WTC11 (cell line): ENCODE data around the gene CEP250. TPM values are rescaled to one million over a fixed set of nuclear protein-coding genes. Genes with fewer than 3 reads are reported as not detected.

Source experiments
- ATAC-seq: fragments of 200-7000 bp; cut with Tn5 transposase; 2 replicates; pipeline ENCODE4 v1.10.0; 2021; ENCODE audit warnings: mild to moderate bottlenecking, moderate library complexity
- CTCF ChIA-PET: fragments of 300-600 bp; sonication (Branson Sonifier 250); formaldehyde crosslinking; loops from one replicate; lab custom pipeline; 2021; ENCODE audit warnings: antibody characterized with exemption; lab: Charles Lee
- POLR2A ChIA-PET: fragments of 350-600 bp; sonication (Branson Sonifier 250); formaldehyde crosslinking; loops from one replicate; lab custom pipeline; 2021; ENCODE audit warnings: antibody characterized with exemption; lab: Charles Lee
- DNase-seq: peaks from one replicate; pipeline ENCODE4 v3.0.0; 2021; ENCODE audit warnings: low spot score
- H3K27ac Mint-ChIP-seq: 2 replicates; pipeline ENCODE4 v1.8.0; 2021; ENCODE audit warnings: mixed read lengths
- H3K27me3 Mint-ChIP-seq: 2 replicates; pipeline ENCODE4 v1.8.0; 2021; ENCODE audit warnings: low read depth, mild to moderate bottlenecking, moderate library complexity, mixed read lengths
- H3K36me3 Mint-ChIP-seq: 2 replicates; pipeline ENCODE4 v1.8.0; 2021; ENCODE audit warnings: mixed read lengths
- H3K4me1 Mint-ChIP-seq: 2 replicates; pipeline ENCODE4 v1.8.0; 2022; ENCODE audit warnings: mixed read lengths
- H3K4me3 Mint-ChIP-seq: 2 replicates; pipeline ENCODE4 v1.8.0; 2021; ENCODE audit warnings: mild to moderate bottlenecking, moderate library complexity, mixed read lengths
- H3K9me3 Mint-ChIP-seq: 2 replicates; pipeline ENCODE4 v1.8.0; 2021; ENCODE audit warnings: mixed read lengths
- ATF3 ChIP-seq: sonication (generic); formaldehyde crosslinking; conservative IDR thresholded peaks from 2 replicates; pipeline ENCODE4 v1.8.1; 2022; ENCODE audit warnings: mild to moderate bottlenecking, missing genetic modification reagents
- CREB1 ChIP-seq: sonication (generic); formaldehyde crosslinking; IDR thresholded peaks from 2 replicates; pipeline ENCODE4 v1.8.0; 2023; ENCODE audit warnings: mild to moderate bottlenecking, missing genetic modification reagents
- ETV6 ChIP-seq: sonication (generic); formaldehyde crosslinking; IDR thresholded peaks from 2 replicates; pipeline ENCODE4 v1.8.1; 2022; ENCODE audit warnings: mild to moderate bottlenecking, missing genetic modification reagents
- FOXK1 ChIP-seq: sonication (generic); formaldehyde crosslinking; IDR thresholded peaks from 2 replicates; pipeline ENCODE4 v1.8.0; 2022; ENCODE audit warnings: mild to moderate bottlenecking, moderate library complexity, missing genetic modification reagents
- GABPB1 ChIP-seq: sonication (generic); formaldehyde crosslinking; IDR thresholded peaks from 2 replicates; pipeline ENCODE4 v1.8.1; 2023; ENCODE audit warnings: mild to moderate bottlenecking, missing genetic modification reagents
- JAZF1 ChIP-seq: fragments of 250-450 bp; sonication (Bioruptor Pico); IDR thresholded peaks from 2 replicates; pipeline ENCODE4 v1.9.0; 2021; ENCODE audit warnings: moderate library complexity, mild to moderate bottlenecking, inconsistent platforms
- KAT7 ChIP-seq: sonication (generic); formaldehyde crosslinking; IDR thresholded peaks from 2 replicates; pipeline ENCODE4 v1.8.1; 2023; ENCODE audit warnings: missing genetic modification reagents, mild to moderate bottlenecking, borderline replicate concordance
- NFATC4 ChIP-seq: fragments of 250-450 bp; sonication (Bioruptor Pico); IDR thresholded peaks from 2 replicates; pipeline ENCODE4 v1.9.0; 2021; ENCODE audit warnings: mild to moderate bottlenecking
- NFYB ChIP-seq: sonication (generic); formaldehyde crosslinking; conservative IDR thresholded peaks from 2 replicates; pipeline ENCODE4 v1.8.0; 2022; ENCODE audit warnings: low read depth, missing genetic modification reagents
- OVOL2 ChIP-seq: fragments of 250-450 bp; sonication (Bioruptor Pico); IDR thresholded peaks from 2 replicates; pipeline ENCODE4 v1.9.0; 2021; ENCODE audit warnings: mild to moderate bottlenecking, borderline replicate concordance
- PREB ChIP-seq: sonication (generic); formaldehyde crosslinking; IDR thresholded peaks from 2 replicates; pipeline ENCODE4 v1.8.1; 2022; ENCODE audit warnings: mild to moderate bottlenecking, missing genetic modification reagents, moderate library complexity, borderline replicate concordance
- RORB ChIP-seq: fragments of 250-450 bp; sonication (Bioruptor Pico); IDR thresholded peaks from 2 replicates; pipeline ENCODE4 v1.9.0; 2021; ENCODE audit warnings: mild to moderate bottlenecking
- TEAD4 ChIP-seq: sonication (generic); formaldehyde crosslinking; IDR thresholded peaks from 2 replicates; pipeline ENCODE4 v1.8.0; 2022; ENCODE audit warnings: mild to moderate bottlenecking, missing genetic modification reagents
- USF2 ChIP-seq: sonication (generic); formaldehyde crosslinking; IDR thresholded peaks from 2 replicates; pipeline ENCODE4 v1.8.1; 2023; ENCODE audit warnings: mild to moderate bottlenecking, missing genetic modification reagents, moderate library complexity
- ZBTB43 ChIP-seq: sonication (generic); formaldehyde crosslinking; IDR thresholded peaks from 2 replicates; pipeline ENCODE4 v1.8.1; 2023; ENCODE audit warnings: mild to moderate bottlenecking, missing genetic modification reagents
- ZNF219 ChIP-seq: sonication (generic); formaldehyde crosslinking; IDR thresholded peaks from 2 replicates; pipeline ENCODE4 v1.8.0; 2023; ENCODE audit warnings: missing genetic modification reagents, mild to moderate bottlenecking, borderline replicate concordance
- ZNF396 ChIP-seq: fragments of 250-450 bp; sonication (Bioruptor Pico); IDR thresholded peaks from 2 replicates; pipeline ENCODE4 v1.8.0; 2021; ENCODE audit warnings: mild to moderate bottlenecking, moderate library complexity, borderline replicate concordance
- total RNA-seq: library from RNA; stranded (reverse); gene quantifications from 3 replicates; pipeline ENCODE4 v1.2.3, GENCODE V29; 2021

Gene CEP250
- total RNA-seq, 1 experiment from 2014 or later = 63.1 TPM

- H3K27ac Mint-ChIP-seq = peak overlapping the region; percentile 96
- ChIA-PET CTCF (interaction anchor here (0.7 to 4.3 kb wide), 7 partner anchors 61 to 414 kb away, joined by 3 to 41 read pairs (median 3); partner anchors contain the start of gene SCAND1), POLR2A (interaction anchor here (0.6 kb wide), 2 partner anchors 11 to 85 kb away, joined by 3 to 4 read pairs; no protein-coding TSS in a partner anchor)
- peak; percentile 76 for ATAC-seq
- H3K9me3 Mint-ChIP-seq = no peaks in the 10 kb centered on the region
- H3K27me3 Mint-ChIP-seq = no peaks in the 10 kb centered on the region; the same call in none of the 2 replicates
- H3K4me3 Mint-ChIP-seq = peak overlapping the region; percentile 83
- TF ChIP-seq GABPB1 (CRISPR knock-in tag) = peak; percentile 48; the same call in 1 of the 2 replicates
- no peak for TF ChIP-seq ZBTB43 (CRISPR knock-in tag)
- TF ChIP-seq FOXK1 (CRISPR knock-in tag) = 0 out of 2 replicates have a peak, but pooled peaks have one; percentile 22
- no peak for TF ChIP-seq ATF3 (CRISPR knock-in tag)
- TF ChIP-seq NFATC4 (CRISPR knock-in tag) = no peak
- no peak for TF ChIP-seq RORB (CRISPR knock-in tag)
- TF ChIP-seq KAT7 = no peak
- TF ChIP-seq ETV6 (CRISPR knock-in tag) = 0 out of 2 replicates have a peak, but pooled peaks have one; percentile 18
- no peak for TF ChIP-seq USF2 (CRISPR knock-in tag)
- TF ChIP-seq JAZF1 = no peak
- peak; percentile 87 for TF ChIP-seq NFYB
- no peak for TF ChIP-seq ZNF396 (CRISPR knock-in tag)
- TF ChIP-seq TEAD4 (CRISPR knock-in tag) = no peak
- peak; percentile 81 for DNase-seq
- H3K36me3 Mint-ChIP-seq = peaks cover 10% of the 10 kb centered on the region
- peaks cover 16% of the 10 kb centered on the region for H3K4me1 Mint-ChIP-seq
Observed at GRCh38 chr20:35539756-35540212, 84.4 kb downstream of the CEP250 start.

GRCh38 chr20:35541118-35541782, 85.9 kb downstream of the CEP250 start:
- no peaks in the 10 kb centered on the region; the same call in none of the 2 replicates for H3K27me3 Mint-ChIP-seq
- DNase-seq (no peak), ATAC-seq (no peak)
- CTCF ChIA-PET = interaction anchor here (0.8 to 4.3 kb wide), 14 partner anchors 24 to 413 kb away, joined by 3 to 41 read pairs (median 6); partner anchors contain the start of genes CEP250, RBM39, SCAND1 and SPAG4
- peaks cover 16% of the 10 kb centered on the region for H3K4me1 Mint-ChIP-seq
- TF ChIP-seq NFATC4 (CRISPR knock-in tag) = no peak
- no peak for TF ChIP-seq OVOL2 (CRISPR knock-in tag)
- TF ChIP-seq ZNF219 (CRISPR knock-in tag) = no peak
- no peak for TF ChIP-seq PREB (CRISPR knock-in tag)
- no peak for TF ChIP-seq ZNF396 (CRISPR knock-in tag)
- TF ChIP-seq ETV6 (CRISPR knock-in tag) = no peak
- TF ChIP-seq CREB1 = no peak
- no peaks in the 10 kb centered on the region for H3K9me3 Mint-ChIP-seq
- POLR2A ChIA-PET = interaction anchor here (0.8 to 1.9 kb wide), 9 partner anchors 18 to 413 kb away, joined by 3 to 15 read pairs (median 5); partner anchors contain the start of genes CEP250, CPNE1, NFS1 and RBM12
- H3K27ac Mint-ChIP-seq = peak overlapping the region; percentile 88
- H3K36me3 Mint-ChIP-seq = peaks cover 10% of the 10 kb centered on the region
- H3K4me3 Mint-ChIP-seq = peak overlapping the region; percentile 83
